Measurements from ENCODE around the gene LRRC8B.
"Not testable (repeated sequence)": the region's sequence is repeated elsewhere in the genome, so short reads cannot be mapped to it uniquely, and the experiment has no call there.

The LRRC8B gene

DNA sequence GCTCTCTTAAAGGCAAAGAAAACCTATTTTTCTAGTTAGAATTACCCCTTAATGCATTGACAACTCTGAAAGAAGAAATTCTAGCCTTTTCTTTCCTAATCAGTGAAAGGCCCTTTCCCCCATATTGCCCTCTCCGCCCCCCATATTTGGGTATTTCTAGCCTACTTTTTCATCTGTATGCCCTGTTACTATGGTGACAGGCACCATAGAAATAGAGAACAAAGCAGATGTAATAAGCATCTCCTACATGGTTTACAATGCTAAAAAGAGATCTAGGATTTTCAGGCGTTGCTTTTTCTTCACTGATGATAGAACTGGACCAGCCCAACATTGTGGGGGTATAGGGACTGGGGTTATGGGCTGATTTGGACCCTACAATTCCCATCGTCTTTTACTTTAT is 14.5 kb downstream of the LRRC8B start:
- Histone ChIP-seq H3K9me3 (ENCODE audit: control insufficient read depth, low read length) (no peaks in the 10 kb centered on the region), H3K9ac (ENCODE audit: low read length) (no peak overlapping the region), H3K36me3 (ENCODE audit: control insufficient read depth, insufficient read depth, low read length, severe bottlenecking) (no peaks in the 10 kb centered on the region), H3K4me1 (ENCODE audit: control insufficient read depth, insufficient read depth, low read length) (peaks cover 7% of the 10 kb centered on the region), H3K27me3 (replicated peaks; ENCODE audit: control insufficient read depth, insufficient read depth, low read length) (no peaks in the 10 kb centered on the region), H3K4me3 (ENCODE audit: low read length) (no peak overlapping the region)
- no peak for DNase-seq (ENCODE audit: low read depth)

- Histone ChIP-seq H3K4me3 (ENCODE audit: low read length) (no peak overlapping the region), H3K36me3 (ENCODE audit: control insufficient read depth, insufficient read depth, low read length, severe bottlenecking) (no peaks in the 10 kb centered on the region), H3K4me1 (ENCODE audit: control insufficient read depth, insufficient read depth, low read length) (peaks cover 14% of the 10 kb centered on the region), H3K9ac (ENCODE audit: low read length) (no peak overlapping the region), H3K27me3 (replicated peaks; ENCODE audit: control insufficient read depth, insufficient read depth, low read length) (no peaks in the 10 kb centered on the region), H3K9me3 (ENCODE audit: control insufficient read depth, low read length) (no peaks in the 10 kb centered on the region)
- DNase-seq (ENCODE audit: low read depth), result no peak
These were observed 15.9 kb downstream of the LRRC8B start for GRCh38 chr1:89540406-89540970.

- Histone ChIP-seq H3K9ac (ENCODE audit: low read length) (no peak overlapping the region), H3K9me3 (ENCODE audit: control insufficient read depth, low read length) (no peaks in the 10 kb centered on the region), H3K27me3 (replicated peaks; ENCODE audit: control insufficient read depth, insufficient read depth, low read length) (no peaks in the 10 kb centered on the region), H3K4me3 (ENCODE audit: low read length) (no peak overlapping the region), H3K4me1 (ENCODE audit: control insufficient read depth, insufficient read depth, low read length) (peaks cover 29% of the 10 kb centered on the region), H3K36me3 (ENCODE audit: control insufficient read depth, insufficient read depth, low read length, severe bottlenecking) (no peaks in the 10 kb centered on the region)
- no peak for DNase-seq (ENCODE audit: low read depth)
These were observed 17.7 kb downstream of the LRRC8B start for GRCh38 chr1:89542345-89542744.

- H3K4me1 ChIP-seq (ENCODE audit: control insufficient read depth, insufficient read depth, low read length), result peaks cover 37% of the 10 kb centered on the region
- H3K27me3 ChIP-seq (replicated peaks; ENCODE audit: control insufficient read depth, insufficient read depth, low read length); DNase-seq (ENCODE audit: low read depth); H3K9me3 ChIP-seq (ENCODE audit: control insufficient read depth, low read length); H3K36me3 ChIP-seq (ENCODE audit: control insufficient read depth, insufficient read depth, low read length, severe bottlenecking); H3K9ac ChIP-seq (ENCODE audit: low read length); H3K4me3 ChIP-seq (ENCODE audit: low read length): not testable (repeated sequence)
These were observed 19.0 kb downstream of the LRRC8B start for GRCh38 chr1:89543632-89544031.

- Histone ChIP-seq H3K36me3 (ENCODE audit: control insufficient read depth, insufficient read depth, low read length, severe bottlenecking) (no peaks in the 10 kb centered on the region), H3K9ac (ENCODE audit: low read length) (no peak overlapping the region), H3K4me3 (ENCODE audit: low read length) (no peak overlapping the region), H3K27me3 (replicated peaks; ENCODE audit: control insufficient read depth, insufficient read depth, low read length) (no peaks in the 10 kb centered on the region), H3K4me1 (ENCODE audit: control insufficient read depth, insufficient read depth, low read length) (peaks cover 45% of the 10 kb centered on the region), H3K9me3 (ENCODE audit: control insufficient read depth, low read length) (no peaks in the 10 kb centered on the region)
- peak; percentile 43 for DNase-seq (ENCODE audit: low read depth)
These were observed 20.8 kb downstream of the LRRC8B start for GRCh38 chr1:89545264-89546038.

DNA sequence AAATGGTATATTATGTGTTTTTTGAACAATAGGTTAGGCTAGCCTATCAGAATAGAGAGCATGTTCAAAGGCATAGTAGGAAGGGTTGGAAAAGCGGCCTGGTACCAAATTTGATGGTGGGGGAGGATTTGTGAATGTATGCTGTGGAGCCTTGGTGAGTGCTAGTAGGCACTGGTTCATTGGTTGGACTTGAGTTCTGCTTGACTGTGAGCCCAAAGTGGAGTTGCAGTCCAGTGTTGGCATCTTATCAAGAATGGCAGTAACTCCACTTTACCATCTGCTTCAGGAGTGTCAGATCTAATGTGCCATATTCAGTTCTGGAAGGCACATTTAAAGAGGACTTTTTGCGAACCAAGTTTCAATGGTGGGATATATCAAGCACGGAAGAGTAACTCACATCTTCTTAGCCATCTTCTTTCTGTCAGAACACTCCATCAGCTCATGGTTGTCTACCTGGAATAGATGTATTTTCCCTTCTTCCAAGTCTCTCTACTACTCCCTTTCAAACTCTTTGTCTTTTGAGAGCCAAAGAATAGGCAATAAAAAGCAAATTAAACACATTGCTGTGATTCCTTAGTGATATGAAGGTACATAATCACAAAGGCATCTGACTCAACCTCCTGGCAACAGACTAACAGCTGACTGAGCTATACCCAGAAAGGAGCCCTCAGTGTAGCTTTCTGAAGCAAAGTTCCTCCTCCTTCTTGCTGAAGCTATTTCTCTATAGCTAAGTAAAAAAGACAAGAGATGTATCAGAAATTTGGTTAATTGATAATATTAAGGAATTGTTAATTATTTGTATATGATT is 21.7 kb downstream of the LRRC8B start:
- Histone ChIP-seq H3K9me3 (ENCODE audit: control insufficient read depth, low read length) (no peaks in the 10 kb centered on the region), H3K4me3 (ENCODE audit: low read length) (peak overlapping the region; percentile 6), H3K9ac (ENCODE audit: low read length) (no peak overlapping the region), H3K36me3 (ENCODE audit: control insufficient read depth, insufficient read depth, low read length, severe bottlenecking) (no peaks in the 10 kb centered on the region), H3K27me3 (replicated peaks; ENCODE audit: control insufficient read depth, insufficient read depth, low read length) (no peaks in the 10 kb centered on the region), H3K4me1 (ENCODE audit: control insufficient read depth, insufficient read depth, low read length) (peaks cover 45% of the 10 kb centered on the region)
- peak; percentile 43 for DNase-seq (ENCODE audit: low read depth)

DNA sequence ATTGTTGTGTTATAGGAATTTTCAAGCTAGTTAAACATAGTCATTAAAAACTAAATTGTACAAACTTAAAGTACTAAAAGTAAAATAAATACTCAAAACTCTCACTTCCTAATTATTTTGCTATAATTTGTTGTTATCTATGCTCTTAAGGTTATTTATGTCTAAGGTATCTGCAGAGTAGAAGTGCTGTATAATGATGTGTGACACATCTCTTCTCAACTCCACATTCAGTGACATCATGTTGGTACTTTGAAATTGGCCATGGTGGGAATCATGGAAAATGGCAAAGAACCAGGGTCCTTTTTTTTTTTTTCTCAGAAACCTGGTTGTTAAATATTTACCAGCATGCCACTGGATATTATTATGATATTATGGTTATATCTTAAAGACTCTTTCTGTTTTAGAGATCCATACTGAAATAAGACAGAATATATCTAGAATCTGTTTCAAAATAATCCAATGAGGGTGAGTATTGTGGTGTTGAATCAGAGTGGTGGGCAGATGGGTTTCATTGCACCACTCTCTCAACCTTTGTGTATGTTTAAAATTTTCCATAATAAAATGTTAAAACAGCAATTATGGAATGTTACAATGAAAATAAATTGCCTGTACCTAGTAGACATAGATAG is 22.4 kb downstream of the LRRC8B start:
- H3K9ac ChIP-seq (ENCODE audit: low read length), result peak overlapping the region; percentile 17
- DNase-seq (ENCODE audit: low read depth), result peak; percentile 35
- H3K36me3 ChIP-seq (ENCODE audit: control insufficient read depth, insufficient read depth, low read length, severe bottlenecking), result no peaks in the 10 kb centered on the region
- H3K4me1 ChIP-seq (ENCODE audit: control insufficient read depth, insufficient read depth, low read length), result peaks cover 48% of the 10 kb centered on the region
- H3K27me3 ChIP-seq (replicated peaks; ENCODE audit: control insufficient read depth, insufficient read depth, low read length), result no peaks in the 10 kb centered on the region
- peak overlapping the region; percentile 62 for H3K4me3 ChIP-seq (ENCODE audit: low read length)
- no peaks in the 10 kb centered on the region for H3K9me3 ChIP-seq (ENCODE audit: control insufficient read depth, low read length)

GRCh38 chr1:89547563-89548116 is 23.0 kb downstream of the LRRC8B start:
- Histone ChIP-seq H3K4me1 (ENCODE audit: control insufficient read depth, insufficient read depth, low read length) (peaks cover 54% of the 10 kb centered on the region), H3K36me3 (ENCODE audit: control insufficient read depth, insufficient read depth, low read length, severe bottlenecking) (no peaks in the 10 kb centered on the region), H3K9me3 (ENCODE audit: control insufficient read depth, low read length) (no peaks in the 10 kb centered on the region), H3K27me3 (replicated peaks; ENCODE audit: control insufficient read depth, insufficient read depth, low read length) (no peaks in the 10 kb centered on the region), H3K9ac (ENCODE audit: low read length) (peak overlapping the region; percentile 17), H3K4me3 (ENCODE audit: low read length) (peak overlapping the region; percentile 62)
- DNase-seq (ENCODE audit: low read depth), result peak; percentile 89

GRCh38 chr1:89548122-89548857 is 23.7 kb downstream of the LRRC8B start:
- no peaks in the 10 kb centered on the region for H3K36me3 ChIP-seq (ENCODE audit: control insufficient read depth, insufficient read depth, low read length, severe bottlenecking)
- H3K4me3 ChIP-seq (ENCODE audit: low read length), result no peak overlapping the region
- H3K4me1 ChIP-seq (ENCODE audit: control insufficient read depth, insufficient read depth, low read length), result peaks cover 60% of the 10 kb centered on the region
- peak; percentile 30 for DNase-seq (ENCODE audit: low read depth)
- H3K9ac ChIP-seq (ENCODE audit: low read length), result no peak overlapping the region
- no peaks in the 10 kb centered on the region for H3K9me3 ChIP-seq (ENCODE audit: control insufficient read depth, low read length)
- H3K27me3 ChIP-seq (replicated peaks; ENCODE audit: control insufficient read depth, insufficient read depth, low read length), result no peaks in the 10 kb centered on the region

GRCh38 chr1:89550995-89551394 is 26.4 kb downstream of the LRRC8B start:
- Histone ChIP-seq H3K9ac (ENCODE audit: low read length) (no peak overlapping the region), H3K4me1 (ENCODE audit: control insufficient read depth, insufficient read depth, low read length) (peaks cover 61% of the 10 kb centered on the region), H3K9me3 (ENCODE audit: control insufficient read depth, low read length) (no peaks in the 10 kb centered on the region), H3K4me3 (ENCODE audit: low read length) (no peak overlapping the region), H3K36me3 (ENCODE audit: control insufficient read depth, insufficient read depth, low read length, severe bottlenecking) (peaks cover 6% of the 10 kb centered on the region), H3K27me3 (replicated peaks; ENCODE audit: control insufficient read depth, insufficient read depth, low read length) (no peaks in the 10 kb centered on the region)
- DNase-seq (ENCODE audit: low read depth), result no peak

All from adipocyte (in vitro differentiated cells).